PFSK-1 (cell line): ENCODE measurements around the gene AP4S1.

Experiments
- FOXP2 ChIP-seq: optimal IDR thresholded peaks from 2 replicates; pipeline ENCODE3; 2011; ENCODE audit warnings: borderline replicate concordance, control low read depth, inconsistent platforms; ENCODE audit not compliant: insufficient read depth; ENCODE audit errors: extremely low read length, extremely low read depth
- POLR2AphosphoS5 ChIP-seq: IDR thresholded peaks from 2 replicates; pipeline ENCODE4 v1.6.1; 2012; ENCODE audit warnings: low read depth, mild to moderate bottlenecking, control low read depth, low read length, moderate library complexity
- SIN3A ChIP-seq: IDR thresholded peaks from 2 replicates; pipeline ENCODE4 v1.6.1; 2012; ENCODE audit warnings: mild to moderate bottlenecking, low read length, moderate library complexity, borderline replicate concordance; ENCODE audit not compliant: insufficient read depth
- TAF1 ChIP-seq: IDR thresholded peaks from 2 replicates; pipeline ENCODE4 v1.6.1; 2012; ENCODE audit warnings: low read length, control low read depth, borderline replicate concordance; ENCODE audit not compliant: insufficient read depth
- TF ChIP-seq, protein P1 (sequence below), 2 experiments: IDR thresholded peaks; 2 replicates each; pipeline versions ENCODE4 v1.6.1 to v1.8.0; 2011 to 2012; ENCODE audit warnings: low read depth in 2 of 2, low read length in 2 of 2, control low read depth in 1 of 2, inconsistent platforms in 1 of 2, mild to moderate bottlenecking in 1 of 2, moderate library complexity in 1 of 2; ENCODE audit not compliant: insufficient read depth in 1 of 2

AP4S1 gene

DNA sequence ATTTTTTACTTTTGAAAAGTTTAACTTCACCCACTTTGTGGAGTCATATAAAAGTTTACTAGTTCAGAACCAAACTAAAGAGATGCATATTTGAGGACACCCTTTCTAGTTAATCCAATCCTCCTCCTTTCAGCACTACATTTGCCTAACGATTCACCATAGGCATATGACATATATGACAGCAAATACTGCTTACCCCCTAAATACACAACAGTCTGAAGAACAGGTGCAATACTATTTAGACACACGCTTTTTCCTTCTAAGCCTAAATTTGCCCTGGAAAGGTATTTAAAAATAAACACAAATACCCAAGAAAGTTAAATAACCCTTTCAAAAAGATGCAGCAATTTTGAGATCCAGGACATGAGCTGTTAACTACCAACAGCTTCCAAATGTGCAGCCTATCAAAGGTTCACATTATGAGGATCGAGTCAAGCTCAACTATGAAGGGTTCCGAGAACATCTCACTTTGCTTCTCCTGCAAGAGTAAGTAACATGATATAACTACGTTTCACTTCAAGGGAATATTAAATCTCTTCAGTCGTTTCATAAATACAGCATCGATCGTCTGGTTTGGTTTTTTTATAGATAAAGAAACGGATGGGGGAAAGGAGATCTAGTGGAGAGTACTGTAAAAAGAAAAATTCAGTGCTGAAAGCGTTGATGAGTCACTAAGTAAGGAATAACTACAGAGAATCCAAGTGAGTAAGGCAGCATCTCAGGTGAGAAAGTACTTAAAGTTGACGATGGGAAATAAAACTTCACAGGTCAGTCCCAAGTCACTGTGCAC is 677 bp upstream of the AP4S1 start:
- no peak for TF ChIP-seq TAF1
- no peak for TF ChIP-seq POLR2AphosphoS5
- TF ChIP-seq, protein P1, sequence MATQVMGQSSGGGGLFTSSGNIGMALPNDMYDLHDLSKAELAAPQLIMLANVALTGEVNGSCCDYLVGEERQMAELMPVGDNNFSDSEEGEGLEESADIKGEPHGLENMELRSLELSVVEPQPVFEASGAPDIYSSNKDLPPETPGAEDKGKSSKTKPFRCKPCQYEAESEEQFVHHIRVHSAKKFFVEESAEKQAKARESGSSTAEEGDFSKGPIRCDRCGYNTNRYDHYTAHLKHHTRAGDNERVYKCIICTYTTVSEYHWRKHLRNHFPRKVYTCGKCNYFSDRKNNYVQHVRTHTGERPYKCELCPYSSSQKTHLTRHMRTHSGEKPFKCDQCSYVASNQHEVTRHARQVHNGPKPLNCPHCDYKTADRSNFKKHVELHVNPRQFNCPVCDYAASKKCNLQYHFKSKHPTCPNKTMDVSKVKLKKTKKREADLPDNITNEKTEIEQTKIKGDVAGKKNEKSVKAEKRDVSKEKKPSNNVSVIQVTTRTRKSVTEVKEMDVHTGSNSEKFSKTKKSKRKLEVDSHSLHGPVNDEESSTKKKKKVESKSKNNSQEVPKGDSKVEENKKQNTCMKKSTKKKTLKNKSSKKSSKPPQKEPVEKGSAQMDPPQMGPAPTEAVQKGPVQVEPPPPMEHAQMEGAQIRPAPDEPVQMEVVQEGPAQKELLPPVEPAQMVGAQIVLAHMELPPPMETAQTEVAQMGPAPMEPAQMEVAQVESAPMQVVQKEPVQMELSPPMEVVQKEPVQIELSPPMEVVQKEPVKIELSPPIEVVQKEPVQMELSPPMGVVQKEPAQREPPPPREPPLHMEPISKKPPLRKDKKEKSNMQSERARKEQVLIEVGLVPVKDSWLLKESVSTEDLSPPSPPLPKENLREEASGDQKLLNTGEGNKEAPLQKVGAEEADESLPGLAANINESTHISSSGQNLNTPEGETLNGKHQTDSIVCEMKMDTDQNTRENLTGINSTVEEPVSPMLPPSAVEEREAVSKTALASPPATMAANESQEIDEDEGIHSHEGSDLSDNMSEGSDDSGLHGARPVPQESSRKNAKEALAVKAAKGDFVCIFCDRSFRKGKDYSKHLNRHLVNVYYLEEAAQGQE (IDR thresholded peaks at IDR 0.05; ENCODE audit: insufficient read depth in 1 of 2, low read depth in 2 of 2, low read length in 2 of 2): no peak
- TF ChIP-seq FOXP2: no peak
- TF ChIP-seq SIN3A: no peak

DNA sequence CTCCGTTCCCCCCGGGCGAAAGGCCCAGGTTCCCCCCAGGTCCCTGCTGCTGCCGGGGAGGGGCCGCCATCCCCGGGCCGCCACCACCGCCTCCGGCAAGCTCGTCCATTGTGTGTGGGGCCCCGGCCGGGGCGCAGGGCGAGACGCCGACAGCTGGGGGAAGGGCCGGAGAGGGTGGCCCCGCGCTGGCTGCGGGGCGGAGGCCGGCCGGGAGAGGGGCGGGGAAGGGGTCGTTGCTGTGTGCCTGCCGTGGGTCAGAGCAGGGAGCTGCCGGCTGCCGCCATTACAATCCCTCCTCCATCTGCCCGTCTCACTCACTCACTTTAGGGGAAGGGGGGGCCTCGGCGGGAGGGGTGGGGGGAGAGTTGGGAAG is 614 bp downstream of the AP4S1 start, which contains the start of gene STRN3:
Gene STRN3 (minus strand): TSS at position 303 of the 373 bp plus-strand sequence. CDS start 194 bp downstream, at position 109.
- no peak for TF ChIP-seq FOXP2
- TF ChIP-seq, protein P1 (IDR thresholded peaks at IDR 0.05; ENCODE audit: insufficient read depth in 1 of 2, low read depth in 2 of 2, low read length in 2 of 2): no peak
- TF ChIP-seq POLR2AphosphoS5: 0 out of 2 replicates have a peak, but pooled peaks have one; percentile 15

DNA sequence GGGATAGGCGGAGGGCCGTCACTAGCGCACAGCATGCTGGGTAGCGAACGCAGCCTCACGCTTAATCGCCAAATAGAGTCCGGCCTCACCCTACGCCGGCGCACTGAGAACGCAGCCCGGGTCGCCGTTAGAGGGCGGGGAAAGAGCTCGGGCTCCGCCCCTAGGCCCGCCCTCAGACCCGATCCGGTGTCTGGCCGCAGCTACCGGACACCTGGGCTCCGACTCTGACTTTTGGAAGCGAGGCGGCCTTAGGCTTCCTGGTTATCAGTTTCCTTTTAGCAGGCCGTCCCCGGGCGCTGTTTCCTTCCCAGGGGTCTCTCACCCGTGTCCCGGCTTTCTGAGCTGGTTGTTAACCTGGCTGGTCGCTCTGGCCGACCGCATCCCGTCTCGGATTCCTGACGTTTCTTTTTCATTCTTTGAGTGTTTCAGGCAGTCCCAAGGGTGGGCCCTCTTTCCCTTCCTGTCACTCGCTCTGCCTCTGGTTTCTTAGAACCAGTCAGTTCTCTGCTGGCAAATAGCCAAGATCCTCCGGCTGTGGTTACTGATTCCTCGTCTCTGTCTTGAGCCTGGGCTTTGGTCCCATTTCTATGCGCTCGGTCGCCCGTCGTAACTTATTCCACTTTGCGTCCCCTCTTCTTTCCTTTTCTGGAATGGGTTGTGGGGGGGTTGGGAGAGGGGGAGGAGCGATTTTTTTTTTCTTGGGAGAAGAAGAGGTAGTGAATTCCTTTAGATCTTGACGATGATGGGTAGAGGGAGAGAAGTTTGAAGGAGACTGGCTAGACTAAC is 1.2 kb downstream of the AP4S1 start:
- TF ChIP-seq FOXP2 (no peak), SIN3A (no peak), TAF1 (no peak), POLR2AphosphoS5 (0 out of 2 replicates have a peak, but pooled peaks have one; percentile 69)
- TF ChIP-seq, protein P1 (IDR thresholded peaks at IDR 0.05; ENCODE audit: insufficient read depth in 1 of 2, low read depth in 2 of 2, low read length in 2 of 2): no peak

GRCh38 chr14:31027847-31028246 is 2.4 kb downstream of the AP4S1 start:
- TF ChIP-seq SIN3A (no peak), TAF1 (no peak), FOXP2 (no peak), POLR2AphosphoS5 (no peak)
- TF ChIP-seq, protein P1 (IDR thresholded peaks at IDR 0.05; ENCODE audit: insufficient read depth in 1 of 2, low read depth in 2 of 2, low read length in 2 of 2): no peak
